Neuronal stem cell (in vitro differentiated cells): ENCODE results near the gene SSUH2.
"Not testable (repeated sequence)": the region's sequence is repeated elsewhere in the genome, so short reads cannot be mapped to it uniquely, and the experiment has no call there.

Experiments
- DNase-seq: peaks from one replicate; pipeline ENCODE4 v3.0.0-alpha.2; 2013; ENCODE audit warnings: low spot score
- H2AFZ ChIP-seq: one replicate; pipeline ENCODE4 v1.6.1; 2013; ENCODE audit warnings: mild to moderate bottlenecking, low read length, inconsistent platforms
- H2AK5ac ChIP-seq: 2 replicates; pipeline ENCODE4 v1.6.1; 2013; ENCODE audit warnings: low read depth, mild to moderate bottlenecking, inconsistent platforms, low read length, moderate library complexity, mixed read lengths
- H2BK120ac ChIP-seq: 2 replicates; pipeline ENCODE4 v1.6.1; 2013; ENCODE audit warnings: low read depth, mild to moderate bottlenecking, inconsistent platforms, low read length, moderate library complexity, mixed read lengths
- H2BK12ac ChIP-seq: one replicate; pipeline ENCODE4 v1.6.1; 2013; ENCODE audit warnings: low read length, inconsistent platforms
- H2BK15ac ChIP-seq: 2 replicates; pipeline ENCODE4 v1.6.1; 2013; ENCODE audit warnings: mild to moderate bottlenecking, low read length, inconsistent platforms, mixed read lengths
- H2BK5ac ChIP-seq: one replicate; pipeline ENCODE4 v1.6.1; 2013; ENCODE audit warnings: inconsistent platforms, mild to moderate bottlenecking, low read length, moderate library complexity
- H3K14ac ChIP-seq: one replicate; pipeline ENCODE4 v1.6.1; 2013; ENCODE audit warnings: low read length, inconsistent platforms
- H3K18ac ChIP-seq: 2 replicates; pipeline ENCODE4 v1.6.1; 2013; ENCODE audit warnings: low read length, inconsistent platforms
- H3K23ac ChIP-seq: 2 replicates; pipeline ENCODE4 v1.6.1; 2013; ENCODE audit warnings: low read depth, mild to moderate bottlenecking, mixed read lengths, low read length, inconsistent platforms; ENCODE audit not compliant: poor library complexity
- H3K27ac ChIP-seq: replicated peaks from 3 replicates; pipeline ENCODE4 v1.5.1; 2013; ENCODE audit warnings: low read length, inconsistent platforms
- H3K27me3 ChIP-seq, 3 experiments: 2 replicates each; pipeline ENCODE4 v1.6.1; 2013; ENCODE audit warnings: low read length in 3 of 3, mild to moderate bottlenecking in 2 of 3, inconsistent platforms in 1 of 3, low read depth in 1 of 3, mixed read lengths in 1 of 3, moderate library complexity in 1 of 3; ENCODE audit not compliant: control insufficient read depth in 3 of 3, insufficient read depth in 3 of 3
- H3K36me3 ChIP-seq, 2 donors: replicated peaks in 1 of 2; 2 replicates each; pipeline ENCODE4 v1.6.1; 2013; ENCODE audit warnings: low read length in 2 of 2; ENCODE audit not compliant: control insufficient read depth in 2 of 2, insufficient read depth in 2 of 2
- H3K4ac ChIP-seq: 2 replicates; pipeline ENCODE4 v1.6.1; 2013; ENCODE audit warnings: inconsistent platforms, mild to moderate bottlenecking, low read length, moderate library complexity
- H3K4me1 ChIP-seq, 2 donors: 1 replicate in 1 of 2; 2 replicates in 1 of 2; pipeline ENCODE4 v1.6.1; 2013; ENCODE audit warnings: low read length in 2 of 2, low read depth in 1 of 2; ENCODE audit not compliant: control insufficient read depth in 2 of 2, insufficient read depth in 1 of 2
- H3K4me2 ChIP-seq: one replicate; pipeline ENCODE4 v1.6.1; 2013; ENCODE audit warnings: mild to moderate bottlenecking, low read length, inconsistent platforms; ENCODE audit not compliant: insufficient read depth, poor library complexity, severe bottlenecking
- H3K4me3 ChIP-seq, 2 donors: 2 replicates each; pipeline ENCODE4 v1.5.1; 2013; ENCODE audit warnings: low read length in 2 of 2, mild to moderate bottlenecking in 2 of 2, inconsistent platforms in 1 of 2, moderate library complexity in 1 of 2
- H3K79me1 ChIP-seq: one replicate; pipeline ENCODE4 v1.6.1; 2013; ENCODE audit warnings: low read depth, mild to moderate bottlenecking, inconsistent platforms, low read length, moderate library complexity
- H3K9ac ChIP-seq: one replicate; pipeline ENCODE4 v1.6.1; 2013; ENCODE audit warnings: mild to moderate bottlenecking, low read depth, low read length, inconsistent platforms; ENCODE audit not compliant: poor library complexity
- H3K9me3 ChIP-seq, 2 donors: replicated peaks in 1 of 2; 2 replicates each; pipeline versions ENCODE3 to v1.6.1; 2013; ENCODE audit warnings: low read length in 2 of 2, mild to moderate bottlenecking in 2 of 2, inconsistent platforms in 1 of 2, low read depth in 1 of 2, mixed read lengths in 1 of 2, moderate library complexity in 1 of 2; ENCODE audit not compliant: control insufficient read depth in 2 of 2, insufficient read depth in 1 of 2
- H4K8ac ChIP-seq: one replicate; pipeline ENCODE4 v1.6.1; 2013; ENCODE audit warnings: low read depth, mild to moderate bottlenecking, inconsistent platforms, low read length, moderate library complexity
- H4K91ac ChIP-seq: one replicate; pipeline ENCODE4 v1.6.1; 2013; ENCODE audit warnings: low read length, low read depth, mild to moderate bottlenecking, inconsistent platforms; ENCODE audit not compliant: poor library complexity
- WGBS, 2 donors: extraction: QIAGEN DNeasy Blood & Tissue Kit; methylation state at CpG; one replicate each; pipeline ENCODE4 v1.1.7; 2013; ENCODE audit warnings: missing lambda C conversion rate in 2 of 2, mixed read lengths in 1 of 2; ENCODE audit not compliant: insufficient read length in 2 of 2, insufficient replicate concordance in 1 of 2; ENCODE audit errors: extremely low coverage in 2 of 2; 5-methylcytosine and 5-hydroxymethylcytosine counted together

SSUH2 gene

DNA sequence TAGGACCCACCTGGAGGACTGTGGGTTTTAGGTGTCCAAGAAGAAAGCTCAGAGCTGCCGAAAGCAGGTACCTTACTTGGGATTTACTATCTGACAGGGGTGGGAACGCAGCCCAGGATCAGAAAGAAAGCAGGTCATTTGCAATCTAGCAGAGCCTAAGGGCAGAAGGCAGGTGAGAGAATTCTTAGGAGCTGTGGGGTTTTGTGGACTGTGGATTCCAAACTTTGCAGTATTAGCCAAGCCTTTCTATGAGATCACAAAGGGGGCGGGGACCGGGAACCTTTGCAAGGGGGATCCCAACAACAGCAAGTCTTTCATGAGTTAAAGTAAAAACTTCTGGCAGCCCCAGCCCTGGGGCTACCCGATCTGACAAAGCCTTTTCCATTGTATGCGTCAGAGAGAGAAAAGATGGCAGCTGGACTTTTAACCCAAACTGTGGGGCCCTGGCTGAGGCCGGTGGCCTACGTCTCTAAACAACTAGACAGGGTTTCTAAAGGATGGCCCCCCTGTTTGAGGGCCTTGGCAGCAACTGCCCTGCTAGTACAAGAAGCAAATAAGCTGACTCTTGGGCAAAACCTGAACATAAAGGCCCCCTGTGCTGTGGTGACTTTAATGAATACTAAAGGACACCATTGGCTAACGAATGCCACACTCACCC is 37.4 kb upstream of the SSUH2 start:
- not testable (repeated sequence) for DNase-seq, H3K9me3 ChIP-seq, H3K14ac ChIP-seq, H3K23ac ChIP-seq, H3K4me3 ChIP-seq, H3K36me3 ChIP-seq, H2BK12ac ChIP-seq, H2BK15ac ChIP-seq, H3K18ac ChIP-seq, H4K91ac ChIP-seq, H3K9ac ChIP-seq, H3K27me3 ChIP-seq, H3K79me1 ChIP-seq, H3K4me2 ChIP-seq, H4K8ac ChIP-seq, H3K4ac ChIP-seq
- peak overlapping the region; percentile 91 for H2BK120ac ChIP-seq
- peak overlapping the region; percentile 64 for H3K27ac ChIP-seq
- H2AK5ac ChIP-seq: peak overlapping the region; percentile 98
- H2BK5ac ChIP-seq: peak overlapping the region; percentile 87
- WGBS, 2 donors: no CpG with 5 or more reads among the region's 9 CpGs
- H2AFZ ChIP-seq: peak overlapping the region; percentile 61
- H3K4me1 ChIP-seq: peaks cover 3 to 14% of the 10 kb centered on the region in 2 donors

DNA sequence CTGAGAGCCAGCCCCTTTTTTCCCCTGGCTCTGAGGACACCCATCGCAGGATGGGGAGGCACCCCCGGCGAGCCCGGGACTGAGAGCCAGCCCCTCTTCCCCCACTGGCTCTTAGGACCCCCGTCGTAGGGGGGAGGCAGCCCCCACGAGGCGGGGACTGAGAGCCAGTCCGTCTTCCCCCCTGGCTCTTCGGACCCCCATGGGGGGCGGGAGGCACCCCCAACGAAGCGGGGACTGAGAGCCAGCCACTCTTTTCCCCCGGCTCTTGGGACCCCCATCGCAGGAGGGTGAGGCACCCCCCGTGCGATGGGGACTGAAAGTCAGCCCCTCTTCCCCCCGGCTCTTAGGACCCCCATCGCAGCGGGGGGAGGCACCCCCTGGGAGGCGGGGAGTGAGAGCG is 36.8 kb upstream of the SSUH2 start:
- Histone ChIP-seq H2AFZ (peak overlapping the region; percentile 61), H3K79me1 (peaks cover 2% of the 10 kb centered on the region), H3K18ac (peak overlapping the region; percentile 97), H3K27me3 (no peaks in the 10 kb centered on the region), H4K91ac (peak overlapping the region; percentile 85), H2BK12ac (peak overlapping the region; percentile 84), H3K4me1 (peaks cover 3 to 14% of the 10 kb centered on the region in 2 donors), H2BK5ac (peak overlapping the region; percentile 87), H2BK120ac (peak overlapping the region; percentile 91), H3K14ac (peak overlapping the region; percentile 94), H3K4me2 (no peak overlapping the region), H3K23ac (no peak overlapping the region), H3K4me3 (no peak overlapping the region), H2BK15ac (peak overlapping the region; percentile 67), H3K27ac (peak overlapping the region; percentile 64), H3K36me3 (no peaks in the 10 kb centered on the region), H2AK5ac (peak overlapping the region; percentile 98), H3K4ac (peak overlapping the region; percentile 76), H3K9ac (no peak overlapping the region), H3K9me3 (no peaks in the 10 kb centered on the region), H4K8ac (no peak overlapping the region)
- no CpG with 5 or more reads among the region's 22 CpGs for WGBS, 2 donors
- no peak for DNase-seq

DNA sequence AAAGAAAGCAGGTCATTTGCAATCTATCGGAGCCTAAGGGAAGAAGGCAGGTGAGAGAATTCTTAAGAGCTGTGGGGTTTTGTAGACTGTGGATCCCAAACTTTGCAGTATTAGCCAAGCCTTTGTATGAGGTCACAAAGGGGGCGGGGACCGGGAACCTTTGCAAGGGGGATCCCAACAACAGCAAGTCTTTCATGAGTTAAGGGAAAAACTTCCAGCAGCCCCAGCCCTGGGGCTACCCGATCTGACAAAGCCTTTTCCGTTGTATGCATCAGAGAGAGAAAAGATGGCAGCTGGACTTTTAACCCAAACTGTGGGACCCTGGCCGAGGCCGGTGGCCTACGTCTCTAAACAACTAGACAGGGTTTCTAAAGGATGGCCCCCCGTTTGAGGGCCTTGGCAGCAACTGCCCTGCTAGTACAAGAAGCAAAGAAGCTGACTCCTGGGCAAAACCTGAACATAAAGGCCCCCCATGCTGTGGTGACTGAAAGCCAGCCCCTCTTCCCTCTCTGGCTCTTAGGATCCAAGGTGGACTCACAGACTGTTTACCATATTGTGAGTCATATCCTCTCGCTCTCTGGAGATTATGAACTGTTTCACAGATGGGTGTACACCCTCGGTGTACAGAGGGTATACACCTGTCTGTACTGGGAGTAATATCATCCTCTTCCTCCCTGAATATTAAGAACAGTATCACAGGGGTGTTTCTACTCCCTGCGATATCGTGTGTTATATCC is 35.4 kb upstream of the SSUH2 start:
- H3K36me3 ChIP-seq, H3K9me3 ChIP-seq, H2BK12ac ChIP-seq, H3K4ac ChIP-seq, H3K79me1 ChIP-seq, H3K27ac ChIP-seq, H3K14ac ChIP-seq, H2AK5ac ChIP-seq, H3K18ac ChIP-seq, H3K4me3 ChIP-seq, H3K23ac ChIP-seq, H2BK5ac ChIP-seq, H4K8ac ChIP-seq, H2BK15ac ChIP-seq, H2BK120ac ChIP-seq, H3K27me3 ChIP-seq, H3K9ac ChIP-seq, H4K91ac ChIP-seq, DNase-seq: not testable (repeated sequence)
- Histone ChIP-seq H3K4me2 (peak overlapping the region; percentile 48), H2AFZ (peak overlapping the region; percentile 80), H3K4me1 (peaks cover 3 to 14% of the 10 kb centered on the region in 2 donors)
- WGBS, 2 donors: no CpG with 5 or more reads among the region's 13 CpGs

DNA sequence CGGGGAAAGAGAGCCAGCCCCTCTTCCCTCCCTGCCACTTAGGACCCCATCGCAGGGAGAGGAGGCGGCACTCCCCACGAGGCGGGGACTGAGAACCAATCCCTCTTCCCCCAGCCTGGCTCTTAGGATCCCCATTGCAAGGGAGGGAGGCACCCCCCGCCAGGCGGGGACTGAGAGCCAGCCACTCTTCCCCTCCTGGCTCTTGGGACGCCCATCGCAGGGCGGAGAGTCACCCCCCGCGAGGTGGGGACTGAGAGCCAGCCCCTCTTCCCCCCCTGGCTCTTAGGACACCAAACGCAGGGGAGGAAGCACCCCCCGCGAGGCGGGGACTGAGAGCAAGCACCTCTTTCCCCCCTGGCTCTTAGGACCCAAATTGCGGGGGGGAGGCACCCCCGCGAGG is 34.2 kb upstream of the SSUH2 start:
- Histone ChIP-seq H2BK12ac (no peak overlapping the region), H4K91ac (no peak overlapping the region), H3K9me3 (no peaks in the 10 kb centered on the region), H2BK5ac (no peak overlapping the region), H3K36me3 (no peaks in the 10 kb centered on the region), H3K14ac (no peak overlapping the region), H3K79me1 (peaks cover 2% of the 10 kb centered on the region), H3K4ac (no peak overlapping the region), H3K18ac (peak overlapping the region; percentile 57), H2BK120ac (no peak overlapping the region), H3K4me2 (peak overlapping the region; percentile 48), H2AK5ac (no peak overlapping the region), H2BK15ac (no peak overlapping the region), H4K8ac (no peak overlapping the region), H3K9ac (no peak overlapping the region), H3K27me3 (no peaks in the 10 kb centered on the region), H3K4me3 (peak overlapping the region in 1 of 2 donors; percentile 41), H3K23ac (no peak overlapping the region), H3K4me1 (peaks cover 3 to 15% of the 10 kb centered on the region in 2 donors), H2AFZ (no peak overlapping the region), H3K27ac (no peak overlapping the region)
- no peak for DNase-seq
- WGBS, 2 donors: no CpG with 5 or more reads among the region's 19 CpGs
